ENCODE measurements around the gene SIAE.

- TF ChIP-seq, protein P1, sequence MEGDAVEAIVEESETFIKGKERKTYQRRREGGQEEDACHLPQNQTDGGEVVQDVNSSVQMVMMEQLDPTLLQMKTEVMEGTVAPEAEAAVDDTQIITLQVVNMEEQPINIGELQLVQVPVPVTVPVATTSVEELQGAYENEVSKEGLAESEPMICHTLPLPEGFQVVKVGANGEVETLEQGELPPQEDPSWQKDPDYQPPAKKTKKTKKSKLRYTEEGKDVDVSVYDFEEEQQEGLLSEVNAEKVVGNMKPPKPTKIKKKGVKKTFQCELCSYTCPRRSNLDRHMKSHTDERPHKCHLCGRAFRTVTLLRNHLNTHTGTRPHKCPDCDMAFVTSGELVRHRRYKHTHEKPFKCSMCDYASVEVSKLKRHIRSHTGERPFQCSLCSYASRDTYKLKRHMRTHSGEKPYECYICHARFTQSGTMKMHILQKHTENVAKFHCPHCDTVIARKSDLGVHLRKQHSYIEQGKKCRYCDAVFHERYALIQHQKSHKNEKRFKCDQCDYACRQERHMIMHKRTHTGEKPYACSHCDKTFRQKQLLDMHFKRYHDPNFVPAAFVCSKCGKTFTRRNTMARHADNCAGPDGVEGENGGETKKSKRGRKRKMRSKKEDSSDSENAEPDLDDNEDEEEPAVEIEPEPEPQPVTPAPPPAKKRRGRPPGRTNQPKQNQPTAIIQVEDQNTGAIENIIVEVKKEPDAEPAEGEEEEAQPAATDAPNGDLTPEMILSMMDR (IDR thresholded peaks at IDR 0.05) = no peak
- TF ChIP-seq POLR2A (IDR thresholded peaks at IDR 0.05) = no peak
Measured at GRCh38 chr11:124597626-124598025, 75.9 kb downstream of the SIAE start.
